Neural crest cell (in vitro differentiated cells): ENCODE data around the gene RGPD6. TPM values are rescaled to one million over a fixed set of nuclear protein-coding genes. Genes with fewer than 3 reads are reported as not detected.
"Not testable (repeated sequence)": the region's sequence is repeated elsewhere in the genome, so short reads cannot be mapped to it uniquely, and the experiment has no call there.

Experiments used
- DNase-seq: peaks from one replicate; pipeline ENCODE4 v3.0.0; 2021; ENCODE audit warnings: low read depth, mixed read lengths, low spot score
- H3K27ac Mint-ChIP-seq: one replicate; pipeline ENCODE4 v1.8.0; 2021; ENCODE audit warnings: mild to moderate bottlenecking, mixed read lengths; ENCODE audit not compliant: unreplicated experiment
- H3K27me3 Mint-ChIP-seq: 2 replicates; pipeline ENCODE4 v1.8.0; 2021; ENCODE audit warnings: low read depth, mild to moderate bottlenecking, mixed read lengths
- H3K36me3 Mint-ChIP-seq: 2 replicates; pipeline ENCODE4 v1.8.0; 2021; ENCODE audit warnings: low read depth, mild to moderate bottlenecking, mixed read lengths
- H3K4me1 Mint-ChIP-seq: 2 replicates; pipeline ENCODE4 v1.8.0; 2021; ENCODE audit warnings: mixed read lengths
- H3K4me3 Mint-ChIP-seq: one replicate; pipeline ENCODE4 v1.8.0; 2021; ENCODE audit warnings: mild to moderate bottlenecking, mixed read lengths
- H3K9me3 Mint-ChIP-seq: 2 replicates; pipeline ENCODE4 v1.8.0; 2021; ENCODE audit warnings: mixed read lengths
- long read RNA-seq: library from polyadenylated mRNA; unstranded; transcript quantifications from one replicate; pipeline ENCODE4 v2.0.0, GENCODE V29; 2020
- total RNA-seq: library from RNA; stranded (reverse); gene quantifications from 2 replicates; pipeline ENCODE4 v1.2.1, GENCODE V29; 2021

RGPD6 gene
- total RNA-seq = 9.5 and 25.7 TPM in 2 replicates
- long read RNA-seq, partial matches to known transcripts = 17 of 20 reads
- long read RNA-seq, other reads (novel, unspliced or antisense) = 3 of 20 reads

DNA sequence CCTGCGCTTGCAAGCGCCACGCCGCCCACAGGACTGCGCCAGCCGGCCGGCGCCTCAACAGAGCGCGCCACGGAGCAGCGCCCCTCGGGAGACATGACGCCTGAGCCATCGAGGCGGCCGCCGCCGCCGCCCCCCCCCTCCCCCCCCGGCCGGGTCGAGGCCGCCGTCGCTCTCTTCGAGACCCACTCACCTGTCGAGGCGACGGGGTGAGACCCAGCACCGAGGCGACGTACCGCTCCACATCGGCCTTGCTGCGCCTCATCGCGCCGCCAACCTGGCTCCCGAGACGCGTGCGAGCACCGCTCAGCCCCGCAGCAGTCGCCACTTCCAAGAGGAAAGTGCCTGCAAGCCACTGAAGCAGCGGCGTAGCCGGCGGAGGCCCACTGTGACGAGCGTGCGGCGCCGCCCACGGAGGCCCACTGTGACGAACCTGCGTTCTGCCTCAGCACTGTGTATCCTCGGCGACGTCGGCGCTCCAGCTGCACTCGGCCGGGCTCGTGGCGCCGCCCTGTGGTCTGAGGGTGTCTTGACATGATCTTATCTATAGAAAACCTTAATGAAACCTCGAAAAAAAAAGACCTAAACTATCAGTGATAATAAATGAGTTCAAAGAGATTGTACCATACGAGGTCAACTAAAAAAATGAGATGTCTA lies at the start of gene RGPD6:
Gene RGPD6 (minus strand): TSS at position 460 of the 654 bp plus-strand sequence. CDS start 198 bp downstream, at position 262.
- not testable (repeated sequence) for H3K9me3 Mint-ChIP-seq, H3K36me3 Mint-ChIP-seq, H3K4me1 Mint-ChIP-seq, DNase-seq, H3K27me3 Mint-ChIP-seq, H3K4me3 Mint-ChIP-seq, H3K27ac Mint-ChIP-seq

DNA sequence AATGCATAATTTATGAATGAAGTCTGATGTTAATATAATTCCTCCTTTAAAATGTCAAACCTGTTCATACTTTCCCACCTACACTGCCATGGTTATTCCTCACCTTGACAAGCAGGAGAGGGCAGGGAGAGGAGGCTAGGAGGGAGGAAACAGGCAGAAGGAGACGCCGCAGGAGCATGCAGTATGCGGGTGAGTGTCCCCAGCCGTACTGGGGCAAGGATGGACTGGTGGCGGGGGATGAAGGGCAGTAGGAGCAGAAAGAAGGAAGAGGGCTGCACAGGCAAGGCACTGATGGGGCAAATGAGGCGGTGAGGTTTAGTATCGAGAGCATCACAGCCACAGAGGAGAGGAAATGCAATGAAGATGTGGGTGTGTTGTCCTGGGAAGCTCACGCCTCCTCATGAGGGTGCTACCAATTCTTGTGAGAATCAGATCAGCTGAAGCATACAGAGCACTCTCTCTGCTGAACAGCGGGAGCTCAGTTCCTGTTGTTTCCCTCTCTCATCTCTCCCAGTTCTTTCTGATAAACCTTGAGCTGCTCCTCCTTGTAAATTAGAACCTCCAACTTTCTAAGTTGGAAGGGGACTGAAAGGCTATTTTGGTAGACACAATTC lies 42.4 kb upstream of the RGPD6 start:
- H3K36me3 Mint-ChIP-seq, H3K4me1 Mint-ChIP-seq, H3K4me3 Mint-ChIP-seq, H3K9me3 Mint-ChIP-seq, H3K27ac Mint-ChIP-seq, DNase-seq, H3K27me3 Mint-ChIP-seq: not testable (repeated sequence)

DNA sequence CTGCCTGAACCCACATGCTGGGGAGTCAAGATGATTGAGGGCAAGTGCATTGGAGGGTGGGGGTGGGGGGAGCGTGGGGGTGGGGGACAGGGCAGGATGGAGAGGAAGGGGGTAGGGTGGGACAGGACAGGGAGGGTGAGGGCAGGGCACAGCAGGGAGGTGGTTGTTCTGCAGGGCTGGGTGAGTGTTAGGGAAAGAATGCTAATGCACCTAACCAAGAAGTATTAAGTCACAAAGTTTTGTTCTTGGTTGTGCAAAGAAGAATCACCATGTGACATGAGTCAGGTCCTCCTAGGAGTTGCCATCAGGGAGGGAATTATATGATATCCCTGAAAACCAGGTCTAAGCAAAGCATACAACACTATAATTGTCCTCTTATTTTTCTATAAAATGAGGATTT lies 36.9 kb upstream of the RGPD6 start:
- not testable (repeated sequence) for H3K4me3 Mint-ChIP-seq, H3K27ac Mint-ChIP-seq, DNase-seq, H3K4me1 Mint-ChIP-seq, H3K36me3 Mint-ChIP-seq, H3K9me3 Mint-ChIP-seq, H3K27me3 Mint-ChIP-seq

DNA sequence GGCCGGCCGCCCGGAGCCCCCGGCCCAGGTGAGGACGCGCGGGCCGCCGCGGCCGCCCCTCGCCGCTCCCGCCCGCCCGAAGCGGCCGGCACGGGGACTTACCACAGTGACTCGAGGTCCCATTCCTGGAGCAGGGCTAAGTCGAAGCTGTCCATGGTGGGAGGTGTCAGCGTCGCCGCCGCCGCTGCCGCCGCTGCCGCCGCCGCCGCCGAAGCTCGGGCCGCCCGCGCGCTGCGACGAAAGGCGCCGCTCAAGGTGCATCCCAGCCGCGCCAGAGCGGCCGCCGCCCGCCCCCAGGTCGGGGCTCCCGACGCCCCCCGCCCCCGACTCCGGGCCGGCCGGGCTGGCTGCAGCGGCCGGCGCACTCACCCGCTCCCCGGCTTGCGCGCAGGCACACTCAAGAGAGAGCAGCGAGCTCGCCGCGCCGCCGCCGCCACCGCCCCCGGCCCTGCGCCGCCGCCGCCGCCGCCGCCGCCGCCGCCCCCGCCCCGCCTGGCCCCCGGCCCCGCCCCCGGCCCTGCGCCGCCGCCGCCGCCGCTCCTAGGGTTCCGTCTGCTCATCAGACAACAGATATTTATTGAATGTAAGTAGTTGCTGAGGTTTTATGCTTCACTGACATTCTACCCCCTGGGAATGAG lies 33.7 kb upstream of the RGPD6 start:
- H3K4me3 Mint-ChIP-seq = peak overlapping the region; percentile 65
- H3K36me3 Mint-ChIP-seq = not testable (repeated sequence)
- peak; percentile 14 for DNase-seq

DNA sequence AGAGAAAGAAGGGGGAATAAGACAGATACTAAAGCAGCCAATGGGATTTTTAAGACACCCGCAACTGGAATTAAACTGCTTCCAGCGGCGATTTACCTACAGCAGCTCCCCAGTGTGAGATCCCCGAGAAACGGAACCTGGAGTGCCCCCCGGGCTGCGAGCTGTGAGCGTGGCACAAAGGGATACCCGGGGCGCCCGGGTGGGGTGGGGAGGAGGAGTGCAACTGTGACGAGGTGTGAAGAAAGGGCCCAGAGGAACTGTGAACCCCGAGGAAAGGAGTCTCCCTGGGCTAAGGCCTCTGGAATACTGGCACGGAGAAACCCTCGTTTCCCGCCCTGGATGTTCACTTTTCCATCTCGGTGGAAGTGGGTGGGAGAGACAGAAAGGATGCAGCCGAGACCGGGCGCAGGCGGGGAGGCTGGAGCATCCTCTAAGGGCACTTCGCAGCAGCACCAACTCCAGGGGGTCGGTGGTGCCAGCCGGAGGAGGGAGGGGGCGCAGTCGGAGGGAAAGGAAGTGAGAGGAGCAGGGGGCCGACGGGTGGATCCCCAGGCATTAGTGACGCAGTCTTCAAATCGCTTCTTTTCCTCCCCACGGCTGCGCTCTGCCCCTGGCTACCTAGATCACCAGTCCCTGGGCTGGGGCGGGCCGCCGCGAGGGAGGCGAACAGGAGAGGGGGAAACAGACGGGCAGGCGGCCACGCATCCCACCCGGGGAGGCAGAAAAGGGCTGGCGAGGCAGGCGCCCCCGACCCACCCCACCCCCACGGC lies 33.0 kb upstream of the RGPD6 start:
- not testable (repeated sequence) for H3K36me3 Mint-ChIP-seq, DNase-seq, H3K9me3 Mint-ChIP-seq, H3K4me1 Mint-ChIP-seq, H3K4me3 Mint-ChIP-seq, H3K27ac Mint-ChIP-seq
- H3K27me3 Mint-ChIP-seq = peaks cover 11% of the 10 kb centered on the region

More for the DNA sequence above, 33.7 kb upstream of the RGPD6 start:
- H3K9me3 Mint-ChIP-seq, H3K27me3 Mint-ChIP-seq, H3K4me1 Mint-ChIP-seq, H3K27ac Mint-ChIP-seq: not testable (repeated sequence)

DNA sequence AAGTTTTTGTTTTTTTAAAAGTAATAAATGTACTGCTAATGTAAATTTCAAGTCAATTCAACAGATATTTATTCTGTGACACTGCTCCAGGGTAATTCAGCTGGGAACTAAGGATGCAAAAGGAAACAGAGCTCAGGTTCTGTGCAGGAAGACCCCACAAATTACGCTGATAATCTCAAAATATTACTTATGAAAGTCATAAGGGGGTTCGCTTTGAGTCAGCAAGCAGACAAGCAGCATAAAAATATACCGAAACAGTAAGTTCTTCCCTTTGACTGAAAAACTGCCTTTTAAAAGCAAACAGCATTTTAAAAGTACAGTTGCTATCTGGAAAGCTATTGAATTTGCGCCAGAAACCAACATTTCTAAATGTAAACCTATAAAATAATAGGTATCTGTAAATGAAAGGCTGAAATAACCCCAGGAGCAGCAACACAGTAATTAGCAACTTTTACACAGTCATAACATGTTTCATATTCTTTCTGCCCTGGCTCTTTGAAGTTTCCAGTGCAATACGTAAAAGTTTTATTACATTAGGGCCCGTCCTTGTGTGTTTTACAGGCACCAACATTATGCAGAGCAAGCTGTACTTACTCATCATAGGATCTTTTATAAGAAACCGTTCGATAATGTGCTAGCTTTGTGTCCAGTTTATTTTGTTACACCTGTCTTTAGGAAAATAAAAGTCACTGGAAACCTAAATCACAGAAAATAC lies 31.9 kb upstream of the RGPD6 start:
- H3K9me3 Mint-ChIP-seq, H3K4me3 Mint-ChIP-seq, H3K36me3 Mint-ChIP-seq, H3K4me1 Mint-ChIP-seq, DNase-seq, H3K27ac Mint-ChIP-seq: not testable (repeated sequence)
- peaks cover 11% of the 10 kb centered on the region for H3K27me3 Mint-ChIP-seq

DNA sequence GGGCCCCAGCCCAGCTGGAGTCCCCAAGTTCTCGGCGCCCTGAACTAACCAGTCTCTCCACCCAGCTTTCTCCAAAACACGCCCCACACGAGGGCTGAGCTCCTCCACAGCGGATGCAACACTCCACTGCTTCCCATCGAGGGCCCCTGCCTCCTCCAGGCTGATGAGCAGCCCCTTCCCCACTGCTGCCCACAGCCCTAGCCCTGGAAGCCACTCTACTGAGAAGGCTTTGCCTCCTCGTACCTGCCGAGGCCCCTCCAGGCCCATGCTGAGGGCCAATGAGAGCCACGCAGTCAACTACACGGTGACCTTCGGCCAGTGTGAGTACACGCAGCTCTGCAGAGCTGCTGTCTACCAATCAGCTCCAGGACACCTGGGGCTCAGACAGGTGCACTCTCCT lies 28.0 kb upstream of the RGPD6 start:
- not testable (repeated sequence) for H3K9me3 Mint-ChIP-seq, H3K4me3 Mint-ChIP-seq, H3K4me1 Mint-ChIP-seq, H3K36me3 Mint-ChIP-seq, DNase-seq, H3K27ac Mint-ChIP-seq
- H3K27me3 Mint-ChIP-seq = peaks cover 11% of the 10 kb centered on the region

DNA sequence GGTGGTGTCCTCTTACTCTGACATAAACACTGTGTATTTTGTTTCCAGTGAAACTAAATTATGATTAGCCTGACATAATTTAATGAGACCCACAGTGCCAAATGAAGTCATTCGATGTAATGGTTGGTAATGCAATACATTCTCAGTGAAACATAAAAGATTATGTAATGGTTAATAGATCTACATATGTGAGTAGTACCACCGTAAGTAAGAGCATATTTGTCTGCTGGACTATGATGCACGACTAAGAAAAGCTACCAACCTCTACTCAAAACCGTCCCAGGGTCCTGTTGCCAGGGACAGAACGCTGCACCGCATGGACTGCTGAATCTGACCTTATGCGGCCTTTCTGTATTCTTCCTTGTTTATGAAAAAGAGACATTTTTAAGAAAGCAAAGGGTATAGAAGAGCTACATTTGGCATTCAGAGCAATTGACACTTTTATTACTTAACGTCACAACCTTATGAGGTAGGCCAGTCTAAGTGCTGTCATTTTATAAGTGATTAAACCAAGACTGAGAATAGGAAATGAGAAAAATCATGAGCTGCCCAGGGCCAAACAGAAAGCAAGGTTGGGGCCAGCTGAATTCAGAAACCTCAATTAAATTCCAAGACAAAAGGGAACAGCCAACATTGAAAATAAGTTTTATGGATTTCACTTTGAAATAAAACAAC lies 27.0 kb upstream of the RGPD6 start:
- not testable (repeated sequence) for H3K4me1 Mint-ChIP-seq, DNase-seq, H3K36me3 Mint-ChIP-seq, H3K9me3 Mint-ChIP-seq, H3K4me3 Mint-ChIP-seq, H3K27ac Mint-ChIP-seq
- peaks cover 11% of the 10 kb centered on the region for H3K27me3 Mint-ChIP-seq

DNA sequence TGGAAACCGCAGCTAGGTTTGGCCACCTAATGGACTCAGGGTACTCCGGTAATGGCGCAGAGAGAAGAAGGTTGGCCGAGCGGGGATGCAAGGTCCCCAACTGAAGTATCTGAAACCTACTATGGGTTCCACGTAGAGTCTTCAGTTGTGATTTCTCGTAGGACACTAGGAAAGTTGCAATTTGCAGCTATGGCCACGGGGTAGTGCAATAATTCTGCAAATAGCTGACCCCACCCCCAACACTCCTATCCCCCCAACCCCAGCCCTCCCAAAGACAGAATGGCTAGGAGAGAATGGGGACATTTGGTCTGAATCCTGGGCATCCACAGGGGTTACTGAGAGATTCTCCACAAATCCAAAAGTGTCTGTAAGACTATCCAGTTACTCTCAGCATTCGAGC lies 25.1 kb upstream of the RGPD6 start:
- not testable (repeated sequence) for H3K4me1 Mint-ChIP-seq, DNase-seq, H3K36me3 Mint-ChIP-seq, H3K4me3 Mint-ChIP-seq, H3K27ac Mint-ChIP-seq, H3K27me3 Mint-ChIP-seq, H3K9me3 Mint-ChIP-seq

DNA sequence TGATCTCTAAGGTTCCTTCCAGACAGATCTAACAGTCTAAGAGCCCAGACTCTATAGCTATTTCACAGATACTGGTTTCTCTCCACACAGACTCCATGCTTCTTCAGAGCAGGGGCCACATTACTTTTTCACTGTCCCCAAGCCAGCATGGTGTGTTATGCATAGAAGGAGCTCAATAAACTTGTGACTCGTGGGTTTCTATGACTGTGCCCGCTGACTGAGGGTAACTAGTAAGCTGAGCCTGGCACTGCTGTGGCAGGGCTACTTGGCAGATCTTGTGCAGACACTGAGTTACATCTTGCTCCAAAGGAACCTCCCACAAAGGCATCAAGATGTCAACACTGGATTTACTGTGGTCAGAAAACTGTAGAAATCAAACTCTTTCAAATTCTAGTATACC lies 15.0 kb upstream of the RGPD6 start:
- not testable (repeated sequence) for H3K36me3 Mint-ChIP-seq, H3K27ac Mint-ChIP-seq, H3K27me3 Mint-ChIP-seq, H3K4me3 Mint-ChIP-seq, DNase-seq, H3K4me1 Mint-ChIP-seq, H3K9me3 Mint-ChIP-seq

DNA sequence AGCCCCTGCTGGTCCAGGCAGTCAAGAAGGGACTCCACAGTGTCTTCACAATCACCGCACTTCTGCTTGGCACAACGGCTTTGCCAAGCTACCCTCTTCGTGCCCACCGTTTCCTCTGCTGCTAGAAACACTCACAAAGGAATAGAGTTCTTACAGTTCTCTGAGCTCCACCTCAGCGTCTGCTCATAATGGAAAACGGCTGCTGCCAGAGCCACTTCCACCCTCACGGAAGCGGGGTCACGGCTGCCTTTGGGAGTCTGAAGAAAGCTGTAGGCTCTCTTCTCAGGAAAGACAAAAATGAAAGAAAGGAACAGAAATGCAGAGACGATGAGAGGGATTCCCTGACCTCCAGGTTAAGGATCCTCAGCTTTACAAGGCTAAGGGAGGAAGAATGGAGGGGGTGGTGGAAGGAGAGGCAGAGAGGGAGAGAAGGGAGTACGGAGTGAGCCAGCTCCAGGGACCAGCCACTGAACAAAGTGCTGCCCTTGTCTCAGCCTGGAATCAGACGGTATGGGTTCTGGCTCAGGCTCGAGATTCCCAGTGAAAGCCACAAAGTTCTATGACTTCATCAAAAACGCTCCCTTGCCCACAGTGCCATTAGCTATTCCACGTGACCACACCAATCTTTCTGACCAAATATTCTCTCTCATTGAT lies 12.8 kb upstream of the RGPD6 start:
- H3K4me3 Mint-ChIP-seq = not testable (repeated sequence)

DNA sequence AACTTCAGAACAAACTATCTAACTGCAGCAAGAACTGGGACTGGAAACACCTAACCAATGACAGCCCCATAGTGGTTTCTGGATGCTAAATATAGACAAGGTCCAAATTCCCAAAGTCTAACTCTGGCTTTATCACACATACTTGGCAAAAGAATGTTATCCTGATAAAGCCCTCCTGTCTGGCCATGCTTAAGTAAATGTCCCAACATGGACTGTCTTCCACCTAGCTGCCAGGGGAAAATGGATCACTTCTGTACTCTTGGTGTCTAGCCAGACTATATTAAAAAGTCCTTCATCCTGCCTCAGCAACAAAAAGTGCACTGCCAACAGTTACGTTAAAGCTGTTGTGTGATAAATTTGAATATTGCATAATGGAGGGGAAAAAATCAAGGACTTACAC lies 11.5 kb upstream of the RGPD6 start:
- H3K9me3 Mint-ChIP-seq, H3K27me3 Mint-ChIP-seq: not testable (repeated sequence)

More for the DNA sequence above, 12.8 kb upstream of the RGPD6 start:
- H3K36me3 Mint-ChIP-seq, H3K9me3 Mint-ChIP-seq, H3K27ac Mint-ChIP-seq, H3K27me3 Mint-ChIP-seq, H3K4me1 Mint-ChIP-seq, DNase-seq: not testable (repeated sequence)

More for the DNA sequence above, 11.5 kb upstream of the RGPD6 start:
- not testable (repeated sequence) for H3K4me3 Mint-ChIP-seq, H3K4me1 Mint-ChIP-seq, DNase-seq, H3K27ac Mint-ChIP-seq, H3K36me3 Mint-ChIP-seq
